Panc1 (cell line): ENCODE results near the gene ANXA7. TPM values are rescaled to one million over a fixed set of nuclear protein-coding genes. Genes with fewer than 3 reads are reported as not detected.

Experiments used
- ATAC-seq: fragments of 200-7000 bp; cut with Tn5 transposase; 2 replicates; pipeline ENCODE4 v1.9.1; 2020; ENCODE audit warnings: mild to moderate bottlenecking, moderate library complexity
- BruUV-seq: library from RNA; stranded (reverse); fragments of 400-500 nt; replicated peaks from 2 replicates; lab custom pipeline; 2021; lab: Mats Ljungman, UMichigan
- CTCF ChIA-PET: fragments of 300-600 bp; sonication (Branson Sonifier 250); formaldehyde crosslinking; loops from one replicate; lab custom pipeline; 2022; ENCODE audit warnings: antibody characterized with exemption; lab: Charles Lee
- POLR2A ChIA-PET: fragments of 300-600 bp; sonication (Branson Sonifier 250); formaldehyde crosslinking; loops from one replicate; lab custom pipeline; 2022; ENCODE audit warnings: antibody characterized with exemption; lab: Charles Lee
- DNase-seq: peaks from one replicate; pipeline ENCODE4 v3.0.0-alpha.2; 2010; ENCODE audit warnings: low read depth, low spot score
- H3K27ac ChIP-seq: 2 replicates; pipeline ENCODE4 v1.5.1; 2011; ENCODE audit warnings: mild to moderate bottlenecking, low read length, inconsistent platforms
- H3K27me3 ChIP-seq: fragments of 200-500 bp; sonication (Bioruptor generic); 2 replicates; pipeline ENCODE4 v1.6.0; 2014; ENCODE audit warnings: low read length, inconsistent platforms; ENCODE audit not compliant: control insufficient read depth, insufficient read depth
- H3K36me3 ChIP-seq: fragments of 200-500 bp; sonication (Bioruptor generic); 2 replicates; pipeline ENCODE4 v1.5.1; 2014; ENCODE audit warnings: inconsistent platforms, mild to moderate bottlenecking, low read length, moderate library complexity; ENCODE audit not compliant: control insufficient read depth, insufficient read depth
- H3K4me1 ChIP-seq: 2 replicates; pipeline ENCODE4 v1.5.1; 2011; ENCODE audit warnings: inconsistent platforms, mild to moderate bottlenecking, low read length, moderate library complexity; ENCODE audit not compliant: control insufficient read depth, insufficient read depth
- H3K4me3 ChIP-seq, 2 experiments: 2 replicates each; pipeline ENCODE4 v1.5.1; 2011 to 2012; ENCODE audit warnings: low read depth in 2 of 2, low read length in 2 of 2, mild to moderate bottlenecking in 2 of 2, inconsistent platforms in 1 of 2, moderate library complexity in 1 of 2
- H3K9me3 ChIP-seq: fragments of 200-500 bp; sonication (Bioruptor generic); 2 replicates; pipeline ENCODE4 v1.5.1; 2014; ENCODE audit warnings: low read depth, mild to moderate bottlenecking, inconsistent platforms, low read length, moderate library complexity; ENCODE audit not compliant: control insufficient read depth, insufficient read depth
- CTCF ChIP-seq: fragments of 450-650 bp; IDR thresholded peaks from 2 replicates; pipeline ENCODE4 v1.5.1; 2017; ENCODE audit warnings: mild to moderate bottlenecking
- POLR2AphosphoS5 ChIP-seq: IDR thresholded peaks from 2 replicates; pipeline ENCODE4 v1.6.1; 2012; ENCODE audit warnings: mild to moderate bottlenecking, low read depth, low read length, moderate library complexity
- REST ChIP-seq, 2 experiments: IDR thresholded peaks; 2 replicates each; pipeline ENCODE4 v1.6.1; 2011 to 2012; ENCODE audit warnings: low read depth in 2 of 2, control low read depth in 1 of 2, low read length in 1 of 2, mild to moderate bottlenecking in 1 of 2, moderate library complexity in 1 of 2; ENCODE audit not compliant: insufficient read depth in 1 of 2
- SIN3A ChIP-seq: IDR thresholded peaks from 2 replicates; pipeline ENCODE4 v1.6.1; 2012; ENCODE audit warnings: low read depth, mild to moderate bottlenecking, low read length, moderate library complexity, borderline replicate concordance; ENCODE audit not compliant: insufficient read depth
- TCF7L2 ChIP-seq: IDR thresholded peaks from 2 replicates; pipeline ENCODE4 v1.6.1; 2011; ENCODE audit warnings: mild to moderate bottlenecking, low read depth, low read length, inconsistent platforms
- in situ Hi-C: cut with HindIII; loops from 2 replicates; pipeline ENCODE4 v1.10.0; 2016; ENCODE audit warnings: low sequenced_read_pairs, low pct_unique_long_range_greater_than_20kb
- intact Hi-C: fragments of 100-400 bp; cut with micrococcal nuclease; formaldehyde crosslinking; loops from one replicate; pipeline ENCODE4 v1.10.0; 2022; ENCODE audit not compliant: unreplicated experiment
- total RNA-seq: library from RNA; stranded (reverse); gene quantifications from one replicate; pipeline ENCODE4 v1.2.1, GENCODE V29; 2021; ENCODE audit not compliant: unreplicated experiment

ANXA7 gene
- total RNA-seq, 1 experiment from 2014 or later = 165 TPM

GRCh38 chr10:73357166-73357565, 56.7 kb downstream of the ANXA7 start:
- intact Hi-C loops = loop anchor here (10.0 kb wide), 1 partner anchor 92 kb away; no protein-coding TSS in a partner anchor
- ChIA-PET POLR2A (no interaction called here), CTCF (no interaction called here)
- Histone ChIP-seq H3K36me3 (no peaks in the 10 kb centered on the region), H3K27ac (no peak overlapping the region), H3K4me1 (peaks cover 9% of the 10 kb centered on the region), H3K4me3 (no peak overlapping the region), H3K9me3 (no peaks in the 10 kb centered on the region), H3K27me3 (peaks cover 28% of the 10 kb centered on the region; the same call in 1 of the 2 replicates)
- BruUV-seq = no TSS peak
- DNase-seq (no peak), ATAC-seq (no peak)
- in situ Hi-C loops = no loop called here
- TF ChIP-seq REST (IDR thresholded peaks at IDR 0.05; ENCODE audit: insufficient read depth in 1 of 2, low read depth in 2 of 2, low read length in 1 of 2) (no peak), SIN3A (no peak), TCF7L2 (no peak), CTCF (no peak), POLR2AphosphoS5 (no peak)

- intact Hi-C loops = no loop called here
- no TSS peak for BruUV-seq
- no peaks in the 10 kb centered on the region for H3K36me3 ChIP-seq
- H3K27ac ChIP-seq = no peak overlapping the region
- H3K9me3 ChIP-seq = no peaks in the 10 kb centered on the region
- no peak for TF ChIP-seq TCF7L2
- no peak for TF ChIP-seq SIN3A
- no peak for TF ChIP-seq POLR2AphosphoS5
- no peak for TF ChIP-seq REST (IDR thresholded peaks at IDR 0.05; ENCODE audit: insufficient read depth in 1 of 2, low read depth in 2 of 2, low read length in 1 of 2)
- no peak for TF ChIP-seq CTCF
- no peak for ATAC-seq
- H3K27me3 ChIP-seq = peaks cover 14% of the 10 kb centered on the region
- CTCF ChIA-PET = no interaction called here
- POLR2A ChIA-PET = no interaction called here
- no peak for DNase-seq
- no peaks in the 10 kb centered on the region for H3K4me1 ChIP-seq
- in situ Hi-C loops = no loop called here
- H3K4me3 ChIP-seq = no peak overlapping the region
Measured at GRCh38 chr10:73344269-73344668, 69.6 kb downstream of the ANXA7 start.
